PFSK-1 (cell line): ENCODE data around the gene SPIB.

Source experiments
- FOXP2 ChIP-seq: optimal IDR thresholded peaks from 2 replicates; pipeline ENCODE3; 2011; ENCODE audit warnings: borderline replicate concordance, control low read depth, inconsistent platforms; ENCODE audit not compliant: insufficient read depth; ENCODE audit errors: extremely low read length, extremely low read depth
- POLR2AphosphoS5 ChIP-seq: IDR thresholded peaks from 2 replicates; pipeline ENCODE4 v1.6.1; 2012; ENCODE audit warnings: low read depth, mild to moderate bottlenecking, control low read depth, low read length, moderate library complexity
- REST ChIP-seq, 2 experiments: IDR thresholded peaks; 2 replicates each; pipeline versions ENCODE4 v1.6.1 to v1.8.0; 2011 to 2012; ENCODE audit warnings: low read depth in 2 of 2, low read length in 2 of 2, control low read depth in 1 of 2, inconsistent platforms in 1 of 2, mild to moderate bottlenecking in 1 of 2, moderate library complexity in 1 of 2; ENCODE audit not compliant: insufficient read depth in 1 of 2
- SIN3A ChIP-seq: IDR thresholded peaks from 2 replicates; pipeline ENCODE4 v1.6.1; 2012; ENCODE audit warnings: mild to moderate bottlenecking, low read length, moderate library complexity, borderline replicate concordance; ENCODE audit not compliant: insufficient read depth
- TAF1 ChIP-seq: IDR thresholded peaks from 2 replicates; pipeline ENCODE4 v1.6.1; 2012; ENCODE audit warnings: low read length, control low read depth, borderline replicate concordance; ENCODE audit not compliant: insufficient read depth

SPIB gene

GRCh38 chr19:50416034-50416977 is 2.4 kb upstream of the SPIB start:
- TF ChIP-seq POLR2AphosphoS5 (no peak), SIN3A (no peak)

- no peak for TF ChIP-seq FOXP2
- TF ChIP-seq REST (IDR thresholded peaks at IDR 0.05; ENCODE audit: insufficient read depth in 1 of 2, low read depth in 2 of 2, low read length in 2 of 2), result no peak
- TF ChIP-seq SIN3A, result no peak
- TF ChIP-seq POLR2AphosphoS5, result no peak
- TF ChIP-seq TAF1, result no peak
Observed at GRCh38 chr19:50417111-50418081, 1.3 kb upstream of the SPIB start.

GRCh38 chr19:50419022-50419579 is 363 bp downstream of the SPIB start:
- TF ChIP-seq TAF1, result no peak
- no peak for TF ChIP-seq SIN3A
- TF ChIP-seq REST (IDR thresholded peaks at IDR 0.05; ENCODE audit: insufficient read depth in 1 of 2, low read depth in 2 of 2, low read length in 2 of 2), result no peak
- no peak for TF ChIP-seq POLR2AphosphoS5
- TF ChIP-seq FOXP2, result no peak

GRCh38 chr19:50419580-50420035 is 870 bp downstream of the SPIB start:
- TF ChIP-seq REST (IDR thresholded peaks at IDR 0.05; ENCODE audit: insufficient read depth in 1 of 2, low read depth in 2 of 2, low read length in 2 of 2) (no peak), FOXP2 (no peak), TAF1 (no peak), SIN3A (no peak), POLR2AphosphoS5 (no peak)

GRCh38 chr19:50420127-50420526 is 1.4 kb downstream of the SPIB start:
- TF ChIP-seq SIN3A (no peak), POLR2AphosphoS5 (no peak)

- TF ChIP-seq FOXP2, result no peak
- TF ChIP-seq POLR2AphosphoS5, result no peak
- no peak for TF ChIP-seq REST (IDR thresholded peaks at IDR 0.05; ENCODE audit: insufficient read depth in 1 of 2, low read depth in 2 of 2, low read length in 2 of 2)
- no peak for TF ChIP-seq SIN3A
- TF ChIP-seq TAF1, result no peak
Observed at GRCh38 chr19:50420808-50421207, 2.1 kb downstream of the SPIB start.
